Glomerular visceral epithelial cell (primary cell): Measurements from ENCODE around the gene SFXN1.
A peak's percentile ranks its signal among the peaks of the same experiment; 100 is the strongest.
"Not testable (repeated sequence)": the region's sequence is repeated elsewhere in the genome, so short reads cannot be mapped to it uniquely, and the experiment has no call there.

Experiments
- DNase-seq: peaks from one replicate; pipeline ENCODE4 v3.0.0-alpha.2; 2016; ENCODE audit errors: extremely low spot score

Gene SFXN1, protein sequence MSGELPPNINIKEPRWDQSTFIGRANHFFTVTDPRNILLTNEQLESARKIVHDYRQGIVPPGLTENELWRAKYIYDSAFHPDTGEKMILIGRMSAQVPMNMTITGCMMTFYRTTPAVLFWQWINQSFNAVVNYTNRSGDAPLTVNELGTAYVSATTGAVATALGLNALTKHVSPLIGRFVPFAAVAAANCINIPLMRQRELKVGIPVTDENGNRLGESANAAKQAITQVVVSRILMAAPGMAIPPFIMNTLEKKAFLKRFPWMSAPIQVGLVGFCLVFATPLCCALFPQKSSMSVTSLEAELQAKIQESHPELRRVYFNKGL

GRCh38 chr5:175478384-175479124 lies at the start of gene SFXN1:
Gene SFXN1, plus strand, starts transcription at chr5:175478560. Its CDS starts 13,544 bp downstream, at chr5:175492104.
- DNase-seq: peak; percentile 77

DNA sequence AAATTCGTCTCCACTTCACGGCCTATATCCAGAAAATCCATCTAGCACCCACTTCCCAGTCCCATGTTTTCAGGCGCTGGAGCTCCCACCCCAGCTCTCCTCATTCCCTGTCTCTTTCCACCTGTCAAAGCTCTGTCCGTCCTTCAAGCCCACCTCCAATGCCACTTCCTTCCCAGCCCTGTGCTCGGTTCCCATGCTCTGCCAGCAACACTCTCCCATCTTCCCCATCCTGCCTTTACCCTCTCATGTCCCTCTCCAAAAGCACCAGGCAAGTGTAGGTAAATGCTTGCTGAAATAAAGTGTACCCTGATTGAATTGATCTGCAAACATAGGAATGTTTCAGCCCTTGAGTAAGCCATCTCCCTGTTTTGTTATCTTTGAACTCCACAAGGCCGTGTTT lies 43.6 kb upstream of the SFXN1 start:
- no peak for DNase-seq

DNA sequence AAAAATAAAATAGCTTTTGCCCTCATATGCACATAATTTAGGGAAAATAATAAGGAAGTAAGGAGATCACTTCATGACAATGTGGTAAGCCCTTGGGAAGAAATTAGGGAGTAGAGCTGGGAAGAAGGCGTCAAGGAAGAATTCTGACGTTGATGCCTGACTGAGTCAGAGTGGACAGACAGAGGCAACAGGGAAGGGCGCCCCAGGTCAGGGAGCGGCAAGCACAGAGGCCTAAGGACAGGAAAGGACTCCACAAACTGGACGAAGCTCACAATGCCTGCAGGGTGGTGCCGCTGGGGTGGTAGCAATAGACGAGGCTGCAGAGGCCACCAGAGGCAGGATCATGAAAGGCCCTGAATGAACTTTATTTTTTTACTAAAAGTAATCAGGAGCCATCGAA lies 42.0 kb upstream of the SFXN1 start:
- no peak for DNase-seq

- DNase-seq: no peak
Measured at GRCh38 chr5:175438234-175438857, 40.0 kb upstream of the SFXN1 start.

DNA sequence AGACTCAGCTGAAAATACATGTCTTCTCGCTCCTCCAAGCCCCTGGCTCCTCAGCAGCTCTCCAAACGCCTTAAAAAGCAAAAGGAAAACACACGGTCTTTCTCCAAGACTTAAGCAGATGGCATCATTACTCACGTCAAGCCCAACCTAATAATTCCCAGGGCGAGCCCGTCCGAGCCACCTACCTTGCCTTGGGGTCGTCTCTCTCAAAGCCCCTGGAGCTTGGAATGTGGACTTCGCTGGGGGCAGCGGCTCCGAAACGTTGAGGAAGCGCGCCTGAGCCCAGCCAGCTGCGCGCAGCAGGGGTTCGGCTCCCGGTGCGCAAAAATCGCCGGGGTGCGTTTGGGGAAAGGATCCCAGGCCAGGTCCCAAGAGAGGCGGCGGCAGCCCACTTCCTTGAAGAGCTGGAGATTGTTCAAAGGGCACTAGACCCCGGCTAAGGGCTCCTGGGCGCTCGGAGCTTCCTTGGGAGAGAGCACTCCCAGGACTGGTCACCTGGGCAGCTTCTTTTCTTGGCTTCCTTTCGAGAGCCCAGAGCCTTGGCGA lies 34.8 kb upstream of the SFXN1 start:
- no peak for DNase-seq

- no peak for DNase-seq
Measured at GRCh38 chr5:175444060-175444904, 34.1 kb upstream of the SFXN1 start, which contains the start of gene DRD1. Gene DRD1, minus strand, starts transcription at chr5:175444182. Its CDS starts 1,083 bp downstream, at chr5:175443099.

GRCh38 chr5:175444905-175445456 lies 33.4 kb upstream of the SFXN1 start:
- no peak for DNase-seq

DNA sequence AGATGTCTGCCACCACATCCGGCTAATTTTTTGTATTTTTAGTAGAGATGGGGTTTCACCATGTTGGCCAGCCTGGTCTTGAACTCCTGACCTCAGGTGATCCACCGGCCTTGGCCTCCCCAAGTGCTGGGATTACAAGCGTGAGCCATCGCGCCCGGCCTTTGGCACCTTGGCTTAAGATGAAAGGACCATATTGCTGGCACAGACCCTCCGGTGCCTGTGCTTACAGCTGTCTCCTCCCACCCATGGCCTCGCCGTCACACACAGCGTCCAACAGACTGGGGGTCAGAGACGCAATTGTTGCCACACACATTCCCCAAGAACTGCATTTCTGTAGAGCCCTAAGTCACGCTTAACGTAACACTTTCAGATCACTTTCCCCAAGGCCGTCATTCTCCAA lies 32.0 kb upstream of the SFXN1 start:
- DNase-seq: not testable (repeated sequence)

DNA sequence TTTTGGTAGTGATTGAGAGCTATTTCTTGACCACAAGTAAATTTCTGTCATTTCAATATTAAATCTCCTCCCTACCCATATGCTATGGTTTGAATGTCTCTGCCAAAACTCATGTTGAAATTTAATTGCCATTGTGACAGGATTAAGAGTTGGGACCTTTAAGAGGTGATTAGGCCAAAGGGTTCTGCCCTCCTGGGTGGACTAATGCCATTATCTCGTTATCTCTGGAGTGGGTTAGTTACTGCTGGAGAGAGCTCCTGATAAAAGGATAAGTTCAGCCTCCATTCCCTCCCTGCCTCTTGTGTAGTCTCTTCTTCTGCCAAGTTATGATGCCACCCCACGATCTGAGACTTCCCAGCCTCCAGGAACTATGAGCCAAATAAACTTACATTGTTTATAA lies 30.8 kb upstream of the SFXN1 start:
- DNase-seq: no peak

GRCh38 chr5:175448276-175448675 lies 30.1 kb upstream of the SFXN1 start:
- DNase-seq: no peak

DNA sequence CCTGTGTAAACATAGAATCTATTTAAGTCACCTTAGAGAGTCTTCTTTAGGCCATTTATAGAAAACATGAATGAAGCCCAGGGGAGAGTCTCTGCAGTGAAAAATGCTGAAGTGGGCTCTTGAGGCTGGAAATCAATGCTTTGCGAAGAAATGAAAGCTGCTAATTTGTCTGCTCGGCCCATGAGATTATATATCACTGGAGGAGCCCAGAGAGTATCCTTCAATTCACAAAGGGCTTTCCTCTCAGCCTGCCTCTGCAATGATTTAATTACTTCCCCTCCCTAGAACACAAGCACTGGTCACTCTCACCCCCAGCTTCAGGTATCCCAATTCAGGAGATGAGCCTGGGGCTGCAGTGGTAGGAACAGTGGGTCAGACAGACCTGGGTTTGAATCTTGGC lies 26.2 kb upstream of the SFXN1 start:
- no peak for DNase-seq

- not testable (repeated sequence) for DNase-seq
Measured at GRCh38 chr5:175454338-175454737, 24.0 kb upstream of the SFXN1 start.

- no peak for DNase-seq
Measured at GRCh38 chr5:175456105-175456742, 22.1 kb upstream of the SFXN1 start.

GRCh38 chr5:175457466-175457865 lies 20.9 kb upstream of the SFXN1 start:
- no peak for DNase-seq

GRCh38 chr5:175460126-175460525 lies 18.2 kb upstream of the SFXN1 start:
- DNase-seq: no peak

- no peak for DNase-seq
Measured at GRCh38 chr5:175460552-175460951, 17.8 kb upstream of the SFXN1 start.

GRCh38 chr5:175461370-175461769 lies 17.0 kb upstream of the SFXN1 start:
- DNase-seq: no peak

DNA sequence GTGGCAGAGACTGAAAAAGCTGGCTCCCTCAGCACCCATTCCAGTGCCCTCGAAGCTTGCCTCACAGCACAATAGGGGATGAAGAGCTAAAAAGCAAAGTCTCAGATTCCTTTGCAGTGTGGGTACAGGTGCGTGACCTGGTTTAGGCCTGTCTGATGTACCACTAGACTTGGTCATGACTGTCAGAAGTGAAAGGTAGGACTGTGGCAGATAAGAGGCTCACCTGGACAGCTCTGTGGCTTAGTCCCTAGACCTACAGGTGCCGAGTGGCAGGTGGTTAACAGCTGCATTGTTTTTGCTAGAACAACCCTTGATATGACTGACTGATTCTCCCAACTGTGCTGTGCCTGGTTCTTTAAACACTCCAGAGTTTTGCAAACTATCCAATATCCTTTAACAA lies 14.7 kb upstream of the SFXN1 start:
- DNase-seq: no peak

- DNase-seq: peak; percentile 18
Measured at GRCh38 chr5:175464074-175464941, 14.1 kb upstream of the SFXN1 start.

GRCh38 chr5:175464942-175465233 lies 13.5 kb upstream of the SFXN1 start:
- no peak for DNase-seq
